DND-41 (cell line): ENCODE results near the gene MRGPRX2.

Experiments
- ATAC-seq: fragments of 200-7000 bp; cut with Tn5 transposase; 3 replicates; pipeline ENCODE4 v1.9.1; 2021; ENCODE audit warnings: low read depth; ENCODE audit not compliant: insufficient read depth
- DNase-seq: peaks from one replicate; pipeline ENCODE4 v3.0.0-alpha.2; 2020
- H2AFZ ChIP-seq: 2 replicates; pipeline ENCODE4 v1.6.0; 2012; ENCODE audit warnings: low read depth, low read length
- H3K27ac ChIP-seq: 2 replicates; pipeline ENCODE4 v1.5.1; 2012; ENCODE audit warnings: low read length, inconsistent platforms
- H3K27me3 ChIP-seq: fragments of 200-600 bp; sonication (generic); 2 replicates; pipeline ENCODE4 v1.6.0; 2012; ENCODE audit warnings: low read length, mild to moderate bottlenecking, inconsistent platforms; ENCODE audit not compliant: insufficient read depth, poor library complexity
- H3K36me3 ChIP-seq: 2 replicates; pipeline ENCODE4 v1.5.1; 2012; ENCODE audit warnings: low read length, inconsistent platforms; ENCODE audit not compliant: insufficient read depth
- H3K4me1 ChIP-seq: 2 replicates; pipeline ENCODE4 v1.5.1; 2012; ENCODE audit warnings: mild to moderate bottlenecking, low read length; ENCODE audit not compliant: insufficient read depth
- H3K4me2 ChIP-seq: 2 replicates; pipeline ENCODE4 v1.6.0; 2012; ENCODE audit warnings: mild to moderate bottlenecking, moderate library complexity, low read length, inconsistent platforms; ENCODE audit not compliant: insufficient read depth
- H3K4me3 ChIP-seq, 2 experiments: fragments of 200-600 bp in 1 of 2; shearing (Covaris generic) in 1 of 2; 2 replicates each; pipeline ENCODE4 v1.5.1; 2012 to 2016; ENCODE audit warnings: inconsistent platforms in 2 of 2, low read length in 2 of 2, mild to moderate bottlenecking in 2 of 2, low read depth in 1 of 2, moderate library complexity in 1 of 2
- H3K79me2 ChIP-seq: 2 replicates; pipeline ENCODE4 v1.6.0; 2012; ENCODE audit warnings: low read length, inconsistent platforms; ENCODE audit not compliant: insufficient read depth
- H3K9ac ChIP-seq: 2 replicates; pipeline ENCODE4 v1.6.0; 2012; ENCODE audit warnings: low read depth, mild to moderate bottlenecking, inconsistent platforms, low read length, moderate library complexity
- H3K9me3 ChIP-seq: 2 replicates; pipeline ENCODE4 v1.5.1; 2012; ENCODE audit warnings: low read length, moderate library complexity, mild to moderate bottlenecking, inconsistent platforms; ENCODE audit not compliant: insufficient read depth, severe bottlenecking
- H4K20me1 ChIP-seq: 2 replicates; pipeline ENCODE4 v1.6.0; 2012; ENCODE audit warnings: low read length; ENCODE audit not compliant: insufficient read depth
- CTCF ChIP-seq: IDR thresholded peaks from 2 replicates; pipeline ENCODE4 v1.5.1; 2012; ENCODE audit warnings: borderline replicate concordance, low read length, moderate library complexity, mild to moderate bottlenecking; ENCODE audit not compliant: poor library complexity, severe bottlenecking; ENCODE audit errors: extremely low read depth
- EZH2 ChIP-seq: IDR thresholded peaks from 3 replicates; pipeline ENCODE4 v1.6.1; 2012; ENCODE audit warnings: borderline replicate concordance, low read depth, mild to moderate bottlenecking, moderate library complexity, low read length, inconsistent platforms; ENCODE audit not compliant: severe bottlenecking

MRGPRX2 gene

GRCh38 chr11:19092342-19092741 is 31.8 kb upstream of the MRGPRX2 start:
- no peak for ATAC-seq
- Histone ChIP-seq H3K4me3 (no peak overlapping the region), H3K4me1 (no peaks in the 10 kb centered on the region), H3K36me3 (no peaks in the 10 kb centered on the region), H2AFZ (no peak overlapping the region), H3K4me2 (no peak overlapping the region), H3K79me2 (no peaks in the 10 kb centered on the region), H3K9me3 (no peaks in the 10 kb centered on the region), H4K20me1 (no peaks in the 10 kb centered on the region), H3K27ac (no peak overlapping the region), H3K9ac (no peak overlapping the region), H3K27me3 (peaks cover 15% of the 10 kb centered on the region)
- DNase-seq: no peak
- TF ChIP-seq EZH2 (no peak), CTCF (no peak)

- Histone ChIP-seq H3K36me3 (no peaks in the 10 kb centered on the region), H2AFZ (no peak overlapping the region), H3K27ac (no peak overlapping the region), H3K4me1 (no peaks in the 10 kb centered on the region), H4K20me1 (no peaks in the 10 kb centered on the region), H3K4me2 (no peak overlapping the region), H3K9ac (no peak overlapping the region), H3K27me3 (peaks cover 13% of the 10 kb centered on the region), H3K79me2 (no peaks in the 10 kb centered on the region), H3K9me3 (no peaks in the 10 kb centered on the region), H3K4me3 (no peak overlapping the region)
- ATAC-seq: no peak
- TF ChIP-seq EZH2: no peak
- TF ChIP-seq CTCF: no peak
- no peak for DNase-seq
Measured at GRCh38 chr11:19091366-19091765, 30.8 kb upstream of the MRGPRX2 start.

- Histone ChIP-seq H2AFZ (no peak overlapping the region), H3K27me3 (peaks cover 8% of the 10 kb centered on the region), H3K36me3 (no peaks in the 10 kb centered on the region), H3K9ac (no peak overlapping the region), H4K20me1 (no peaks in the 10 kb centered on the region), H3K4me1 (no peaks in the 10 kb centered on the region), H3K79me2 (no peaks in the 10 kb centered on the region), H3K27ac (no peak overlapping the region), H3K4me2 (no peak overlapping the region), H3K9me3 (no peaks in the 10 kb centered on the region), H3K4me3 (no peak overlapping the region)
- TF ChIP-seq CTCF: no peak
- ATAC-seq (no peak), DNase-seq (no peak)
Measured at GRCh38 chr11:19089421-19089820, 28.9 kb upstream of the MRGPRX2 start.

- Histone ChIP-seq H3K27ac (no peak overlapping the region), H3K79me2 (no peaks in the 10 kb centered on the region), H2AFZ (no peak overlapping the region), H3K4me1 (no peaks in the 10 kb centered on the region), H3K36me3 (no peaks in the 10 kb centered on the region), H4K20me1 (no peaks in the 10 kb centered on the region), H3K4me3 (no peak overlapping the region), H3K27me3 (peaks cover 8% of the 10 kb centered on the region), H3K4me2 (no peak overlapping the region), H3K9me3 (no peaks in the 10 kb centered on the region), H3K9ac (no peak overlapping the region)
- DNase-seq: no peak
- no peak for ATAC-seq
- no peak for TF ChIP-seq EZH2
- TF ChIP-seq CTCF: no peak
Measured at GRCh38 chr11:19088791-19089190, 28.3 kb upstream of the MRGPRX2 start.
